A549 (cell line): Measurements from ENCODE around the gene CTNND1. TPM values are rescaled to one million over a fixed set of nuclear protein-coding genes. Genes with fewer than 3 reads are reported as not detected.

Source experiments
- ATAC-seq, 2 experiments: fragments of 200-7000 bp in 1 of 2; fragments of >200 bp in 1 of 2; cut with Nextera tagmentation in 1 of 2; cut with Tn5 transposase in 1 of 2; 3 replicates each; pipeline versions ENCODE4 v1.8.0 to v1.9.1; 2018 to 2020; ENCODE audit warnings: mild to moderate bottlenecking in 1 of 2, moderate library complexity in 1 of 2
- CTCF ChIA-PET: fragments of 300-600 bp; sonication (Branson Sonifier 250); formaldehyde crosslinking; extraction: SDS; loops from one replicate; lab custom pipeline; 2021; ENCODE audit warnings: antibody characterized with exemption, inconsistent platforms; lab: Yijun Ruan, JAX
- POLR2A ChIA-PET: fragments of 350-600 bp; formaldehyde crosslinking; extraction: SDS; loops from one replicate; lab custom pipeline; 2021; ENCODE audit warnings: antibody characterized with exemption, inconsistent platforms; lab: Yijun Ruan, JAX
- DNase-seq, 2 experiments: peaks; one replicate each; pipeline versions ENCODE4 v3.0.0 to v3.0.0-alpha.2; 2011 to 2016; ENCODE audit warnings: low read depth in 1 of 2, low spot score in 1 of 2
- FAIRE-seq: peaks from 2 replicates; lab custom pipeline; 2011; peaks lifted over from hg19 to GRCh38; lab: Jason Lieb, UNC
- H3K27ac ChIP-seq, 2 experiments: fragments of >200 bp; sonication (Bioruptor Twin); formaldehyde crosslinking; 3 replicates each; pipeline ENCODE4 v1.5.1; 2016 to 2017
- H3K4me1 ChIP-seq: fragments of >200 bp; sonication (Bioruptor Twin); formaldehyde crosslinking; 3 replicates; pipeline ENCODE4 v1.6.1; 2016
- H3K4me2 ChIP-seq: fragments of >200 bp; sonication (Bioruptor Twin); formaldehyde crosslinking; 3 replicates; pipeline ENCODE4 v1.6.1; 2016
- H3K4me3 ChIP-seq: fragments of >200 bp; sonication (Bioruptor Twin); formaldehyde crosslinking; 3 replicates; pipeline ENCODE4 v1.5.1; 2016
- H3K9me3 ChIP-seq: fragments of >200 bp; sonication (Bioruptor Twin); formaldehyde crosslinking; 3 replicates; pipeline ENCODE4 v1.6.1; 2016
- BHLHE40 ChIP-seq: IDR thresholded peaks from 2 replicates; pipeline ENCODE4 v1.6.1; 2012; ENCODE audit warnings: low read depth, low read length, inconsistent platforms
- CBX8 ChIP-seq: fragments of 200-600 bp; sonication (generic); IDR thresholded peaks from 2 replicates; pipeline ENCODE4 v1.6.1; 2016
- CEBPB ChIP-seq, 2 experiments: fragments of >200 bp in 1 of 2; sonication (Bioruptor Twin) in 1 of 2; formaldehyde crosslinking in 1 of 2; IDR thresholded peaks; 2 replicates each; pipeline ENCODE4 v1.6.1; 2012 to 2016
- CHD2 ChIP-seq: fragments of 150-350 bp; IDR thresholded peaks from 2 replicates; pipeline ENCODE4 v1.6.1; 2014; ENCODE audit warnings: low read length; ENCODE audit not compliant: partially characterized antibody
- EHF ChIP-seq: fragments of 250-450 bp; sonication (Bioruptor Pico); IDR thresholded peaks from 2 replicates; pipeline ENCODE4 v1.5.0; 2020; ENCODE audit warnings: mild to moderate bottlenecking
- EP300 ChIP-seq, 2 experiments: fragments of >200 bp; sonication (Bioruptor Twin); formaldehyde crosslinking; IDR thresholded peaks; 2 replicates in 1 of 2; 3 replicates in 1 of 2; pipeline ENCODE4 v1.6.1; 2016 to 2017
- ESRRA ChIP-seq: fragments of 150-350 bp; IDR thresholded peaks from 2 replicates; pipeline ENCODE4 v1.6.1; 2014; ENCODE audit warnings: mild to moderate bottlenecking, low read length, borderline replicate concordance
- FOSL2 ChIP-seq, 2 experiments: fragments of 450-650 bp in 1 of 2; fragments of >200 bp in 1 of 2; sonication (Bioruptor Twin) in 1 of 2; formaldehyde crosslinking; IDR thresholded peaks; 2 replicates each; pipeline versions ENCODE4 v1.5.0 to v1.6.1; 2016 to 2020; ENCODE audit warnings: mild to moderate bottlenecking in 1 of 2, moderate library complexity in 1 of 2
- HDAC2 ChIP-seq: fragments of 200-600 bp; sonication (generic); IDR thresholded peaks from 2 replicates; pipeline ENCODE4 v1.6.1; 2016
- HES2 ChIP-seq: fragments of >200 bp; sonication (Bioruptor Twin); formaldehyde crosslinking; IDR thresholded peaks from 2 replicates; pipeline ENCODE4 v1.6.1; 2016
- HEYL ChIP-seq: fragments of 250-450 bp; sonication (Bioruptor Pico); IDR thresholded peaks from 2 replicates; pipeline ENCODE4 v1.8.0; 2021; ENCODE audit warnings: mild to moderate bottlenecking, moderate library complexity
- HMGXB4 ChIP-seq: fragments of 250-450 bp; sonication (Bioruptor Pico); IDR thresholded peaks from 2 replicates; pipeline ENCODE4 v1.5.0; 2021; ENCODE audit warnings: mild to moderate bottlenecking, moderate library complexity, borderline replicate concordance
- HOXB13 ChIP-seq: fragments of 250-450 bp; sonication (Bioruptor Pico); IDR thresholded peaks from 2 replicates; pipeline ENCODE4 v1.5.0; 2020; ENCODE audit warnings: low read depth, mild to moderate bottlenecking, moderate library complexity
- JUN ChIP-seq, 2 experiments: fragments of >200 bp; sonication (Bioruptor Twin); formaldehyde crosslinking; IDR thresholded peaks; 2 replicates in 1 of 2; 3 replicates in 1 of 2; pipeline ENCODE4 v1.6.1; 2016 to 2017
- KDM5A ChIP-seq: fragments of 200-600 bp; sonication (generic); IDR thresholded peaks from 2 replicates; pipeline ENCODE4 v1.6.1; 2016; ENCODE audit warnings: antibody characterized with exemption, mild to moderate bottlenecking
- MAFK ChIP-seq: fragments of 450-650 bp; IDR thresholded peaks from 2 replicates; pipeline ENCODE4 v1.6.1; 2014; ENCODE audit not compliant: partially characterized antibody
- NPAS2 ChIP-seq: fragments of 250-450 bp; sonication (Bioruptor Pico); IDR thresholded peaks from 2 replicates; pipeline ENCODE4 v1.8.0; 2022; ENCODE audit warnings: mild to moderate bottlenecking, moderate library complexity, borderline replicate concordance
- NR3C1 ChIP-seq: fragments of >200 bp; sonication (Bioruptor Twin); formaldehyde crosslinking; IDR thresholded peaks from 3 replicates; pipeline ENCODE4 v1.6.1; 2017
- POLR2A ChIP-seq: IDR thresholded peaks from 2 replicates; pipeline ENCODE4 v1.6.1; 2012; ENCODE audit warnings: mild to moderate bottlenecking, low read length
- RAD21 ChIP-seq, 2 experiments: fragments of >200 bp in 1 of 2; sonication (Bioruptor Twin) in 1 of 2; formaldehyde crosslinking in 1 of 2; IDR thresholded peaks in 1 of 2; conservative IDR thresholded peaks in 1 of 2; 2 replicates in 1 of 2; 3 replicates in 1 of 2; pipeline ENCODE4 v1.6.1; 2012 to 2018; ENCODE audit warnings: inconsistent platforms in 1 of 2
- REST ChIP-seq: fragments of 200-600 bp; sonication (generic); IDR thresholded peaks from 2 replicates; pipeline ENCODE4 v1.6.1; 2016; ENCODE audit warnings: antibody characterized with exemption, mild to moderate bottlenecking, moderate library complexity
- RFX5 ChIP-seq: fragments of 450-650 bp; IDR thresholded peaks from 2 replicates; pipeline ENCODE4 v1.7.1; 2014; ENCODE audit warnings: antibody characterized with exemption, mild to moderate bottlenecking, moderate library complexity
- SMC3 ChIP-seq: fragments of >200 bp; sonication (Bioruptor Twin); formaldehyde crosslinking; IDR thresholded peaks from 3 replicates; pipeline ENCODE4 v1.6.1; 2018; ENCODE audit warnings: inconsistent platforms
- TFCP2L1 ChIP-seq: fragments of 250-450 bp; sonication (Bioruptor Pico); IDR thresholded peaks from 2 replicates; pipeline ENCODE4 v1.5.0; 2021; ENCODE audit warnings: mild to moderate bottlenecking
- ZC3H11A ChIP-seq: fragments of 450-650 bp; IDR thresholded peaks from 2 replicates; pipeline ENCODE4 v1.6.1; 2014; ENCODE audit warnings: antibody characterized with exemption, mild to moderate bottlenecking
- ZFP36 ChIP-seq: fragments of 450-650 bp; IDR thresholded peaks from 2 replicates; pipeline ENCODE4 v1.6.1; 2014; ENCODE audit warnings: borderline replicate concordance; ENCODE audit not compliant: partially characterized antibody
- ZNF302 ChIP-seq: fragments of 250-450 bp; sonication (Bioruptor Pico); IDR thresholded peaks from 2 replicates; pipeline ENCODE4 v1.9.0; 2021; ENCODE audit warnings: inconsistent platforms, mild to moderate bottlenecking, moderate library complexity
- ZSCAN20 ChIP-seq: fragments of 250-450 bp; sonication (Bioruptor Pico); IDR thresholded peaks from 2 replicates; pipeline ENCODE4 v1.8.0; 2022; ENCODE audit warnings: mild to moderate bottlenecking, moderate library complexity
- WGBS: methylation state at CpG from one replicate; pipeline ENCODE4 v1.1.6; 2017; ENCODE audit errors: missing lambda C conversion rate; 5-methylcytosine and 5-hydroxymethylcytosine counted together
- polyA plus RNA-seq, 4 experiments: library from polyadenylated mRNA; depleted of rRNA in 3 of 4; stranded (reverse); fragments of >200 nt; fragmentation: RNase III in 1 of 4; extraction: RNeasy Plus Mini Kit Qiagen cat#74134 plus additional on column Dnase treatment in 1 of 4; gene quantifications; 2 replicates in 3 of 4; 3 replicates in 1 of 4; pipeline ENCODE4 v1.2.3, GENCODE V29; 2011 to 2017
- TF ChIP-seq, protein P1 (sequence below): IDR thresholded peaks from 2 replicates; pipeline ENCODE4 v1.6.1; 2012
- TF ChIP-seq, protein P2 (sequence below): IDR thresholded peaks from 2 replicates; pipeline ENCODE4 v1.6.1; 2012; ENCODE audit warnings: low read depth, borderline replicate concordance

The CTNND1 gene
- polyA plus RNA-seq, 2 of the 4 experiments (the other 2 are of a cell fraction) = 72.8 to 146 TPM

DNA sequence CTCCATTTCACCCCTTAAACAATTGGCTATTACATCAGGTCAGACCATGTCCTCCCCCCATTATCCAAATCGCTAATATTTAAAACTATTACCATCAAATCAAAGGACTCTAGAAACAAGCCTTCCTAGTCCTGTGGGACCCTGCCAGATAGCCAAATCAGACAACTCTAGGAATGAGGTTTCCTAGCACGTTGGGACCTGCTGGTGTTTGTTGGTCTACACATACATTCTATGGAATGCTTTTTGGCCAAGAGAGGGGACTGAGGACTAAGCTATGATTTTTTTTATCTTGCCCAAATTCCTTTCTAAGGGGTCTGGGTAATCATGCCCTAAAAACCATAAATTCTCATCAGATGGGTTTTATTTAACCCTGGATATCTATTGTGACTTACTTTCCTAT lies 34.4 kb upstream of the CTNND1 start:
- Histone ChIP-seq H3K4me3 (no peak overlapping the region), H3K4me2 (no peak overlapping the region), H3K9me3 (no peaks in the 10 kb centered on the region), H3K4me1 (no peaks in the 10 kb centered on the region), H3K27ac (no peak overlapping the region)
- no peak for TF ChIP-seq NPAS2
- no peak for TF ChIP-seq EP300 (IDR thresholded peaks at IDR 0.05)
- TF ChIP-seq HOXB13 (CRISPR knock-in tag) = no peak
- FAIRE-seq = no peak
- 79% methylated on average over 2 of the region's 2 CpGs for WGBS
- ChIA-PET POLR2A (no interaction called here), CTCF (interaction anchor here (1.3 to 1.5 kb wide), 2 partner anchors 9 to 10 kb away, joined by 3 to 4 read pairs; no protein-coding TSS in a partner anchor)
- DNase-seq = no peak
- no peak for ATAC-seq

GRCh38 chr11:57728829-57729228 lies 32.8 kb upstream of the CTNND1 start:
- Histone ChIP-seq H3K4me3 (no peak overlapping the region), H3K27ac (no peak overlapping the region), H3K4me1 (no peaks in the 10 kb centered on the region), H3K4me2 (no peak overlapping the region), H3K9me3 (no peaks in the 10 kb centered on the region)
- TF ChIP-seq, protein P1, sequence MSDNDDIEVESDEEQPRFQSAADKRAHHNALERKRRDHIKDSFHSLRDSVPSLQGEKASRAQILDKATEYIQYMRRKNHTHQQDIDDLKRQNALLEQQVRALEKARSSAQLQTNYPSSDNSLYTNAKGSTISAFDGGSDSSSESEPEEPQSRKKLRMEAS = no peak
- TF ChIP-seq SMC3 (no peak), HDAC2 (no peak), BHLHE40 (no peak), ZNF302 (CRISPR knock-in tag) (no peak), CEBPB (IDR thresholded peaks at IDR 0.05) (no peak), CBX8 (no peak), NR3C1 (no peak), HEYL (CRISPR knock-in tag) (no peak), ZC3H11A (no peak), JUN (IDR thresholded peaks at IDR 0.05) (no peak), HOXB13 (CRISPR knock-in tag) (no peak), HES2 (no peak), POLR2A (no peak), MAFK (no peak), EHF (no peak), ESRRA (no peak)
- WGBS = 80% methylated on average over 7 of the region's 7 CpGs
- FAIRE-seq (no peak), ATAC-seq (no peak), DNase-seq (no peak)
- ChIA-PET POLR2A (interaction anchor here (1.3 kb wide), 1 partner anchor 13 kb away, joined by 4 read pairs; the partner anchor contains the start of gene SELENOH), CTCF (interaction anchor here (1.0 to 1.4 kb wide), 3 partner anchors 8 to 72 kb away, joined by 4 to 5 read pairs (median 4); partner anchors contain the start of gene BTBD18)

DNA sequence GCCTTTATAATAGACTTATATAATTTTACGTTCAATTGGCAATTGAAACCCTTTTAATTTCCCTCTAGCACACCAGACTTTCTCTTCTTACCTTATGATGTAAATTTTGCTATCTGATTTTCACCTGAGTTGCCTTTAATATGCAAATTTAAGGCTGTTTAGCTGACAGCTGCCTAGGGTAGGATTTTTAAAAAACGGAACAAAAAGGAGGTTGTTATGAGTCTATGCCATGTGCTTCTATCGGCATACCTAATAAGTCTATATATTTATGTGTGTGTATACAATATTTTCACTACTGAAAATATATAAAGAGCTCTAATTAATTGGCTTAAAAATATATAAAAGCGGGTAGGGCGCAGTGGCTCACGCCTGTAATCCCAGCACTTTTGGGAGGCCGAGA lies 32.1 kb upstream of the CTNND1 start:
- no peak for ATAC-seq
- no peak for FAIRE-seq
- DNase-seq = no peak
- ChIA-PET CTCF (interaction anchor here (1.0 to 1.4 kb wide), 3 partner anchors 7 to 71 kb away, joined by 3 to 4 read pairs (median 4); no protein-coding TSS in a partner anchor), POLR2A (interaction anchor here (0.7 kb wide), 1 partner anchor 12 kb away, joined by 3 read pairs; the partner anchor contains the start of gene SELENOH)
- 94% methylated on average over 7 of the region's 7 CpGs for WGBS
- Histone ChIP-seq H3K4me3 (no peak overlapping the region), H3K4me2 (no peak overlapping the region), H3K9me3 (no peaks in the 10 kb centered on the region), H3K27ac (no peak overlapping the region), H3K4me1 (no peaks in the 10 kb centered on the region)
- TF ChIP-seq FOSL2 (IDR thresholded peaks at IDR 0.05) (no peak), FOSL2 (CRISPR knock-in tag; IDR thresholded peaks at IDR 0.05) (no peak), KDM5A (no peak), RAD21 (conservative IDR thresholded peaks at IDR 0.05 in 1 of 2, IDR thresholded peaks at IDR 0.05 in 1 of 2) (no peak), RFX5 (no peak), BHLHE40 (no peak), MAFK (no peak), REST (no peak), EP300 (IDR thresholded peaks at IDR 0.05) (no peak), TFCP2L1 (CRISPR knock-in tag) (no peak), HMGXB4 (CRISPR knock-in tag) (no peak), SMC3 (no peak), CHD2 (no peak), ZFP36 (no peak), HEYL (CRISPR knock-in tag) (no peak), HOXB13 (CRISPR knock-in tag) (no peak), CBX8 (no peak), ZSCAN20 (no peak)
- TF ChIP-seq, protein P2, sequence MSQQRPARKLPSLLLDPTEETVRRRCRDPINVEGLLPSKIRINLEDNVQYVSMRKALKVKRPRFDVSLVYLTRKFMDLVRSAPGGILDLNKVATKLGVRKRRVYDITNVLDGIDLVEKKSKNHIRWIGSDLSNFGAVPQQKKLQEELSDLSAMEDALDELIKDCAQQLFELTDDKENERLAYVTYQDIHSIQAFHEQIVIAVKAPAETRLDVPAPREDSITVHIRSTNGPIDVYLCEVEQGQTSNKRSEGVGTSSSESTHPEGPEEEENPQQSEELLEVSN = no peak
